GM19452 (cell line): ENCODE measurements around the gene DLGAP1.

Experiments
- ATAC-seq: cut with Tn5 transposase; IDR thresholded peaks from one replicate; pipeline ENCODE4 v1.9.1; 2021; ENCODE audit not compliant: unreplicated experiment

Gene DLGAP1

DNA sequence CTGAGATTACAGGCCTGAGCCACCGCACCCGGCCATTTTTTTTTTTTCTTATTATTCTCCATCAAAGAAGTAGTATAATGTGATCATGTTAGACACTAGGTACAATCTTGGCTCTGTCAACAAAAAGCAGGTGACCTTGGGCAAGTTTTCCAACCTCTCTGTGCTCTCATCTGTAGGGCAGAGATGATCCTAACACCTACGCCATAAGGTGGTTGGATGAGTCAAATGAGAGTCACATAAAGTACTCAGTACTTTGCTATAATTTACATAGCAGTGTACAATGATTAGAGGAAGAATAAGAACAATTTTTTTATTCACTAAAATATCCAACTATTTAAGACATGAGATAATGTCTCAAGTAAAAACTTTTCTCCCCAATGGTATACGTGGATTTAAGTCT is 876.5 kb downstream of the DLGAP1 start:
- no peak for ATAC-seq

DNA sequence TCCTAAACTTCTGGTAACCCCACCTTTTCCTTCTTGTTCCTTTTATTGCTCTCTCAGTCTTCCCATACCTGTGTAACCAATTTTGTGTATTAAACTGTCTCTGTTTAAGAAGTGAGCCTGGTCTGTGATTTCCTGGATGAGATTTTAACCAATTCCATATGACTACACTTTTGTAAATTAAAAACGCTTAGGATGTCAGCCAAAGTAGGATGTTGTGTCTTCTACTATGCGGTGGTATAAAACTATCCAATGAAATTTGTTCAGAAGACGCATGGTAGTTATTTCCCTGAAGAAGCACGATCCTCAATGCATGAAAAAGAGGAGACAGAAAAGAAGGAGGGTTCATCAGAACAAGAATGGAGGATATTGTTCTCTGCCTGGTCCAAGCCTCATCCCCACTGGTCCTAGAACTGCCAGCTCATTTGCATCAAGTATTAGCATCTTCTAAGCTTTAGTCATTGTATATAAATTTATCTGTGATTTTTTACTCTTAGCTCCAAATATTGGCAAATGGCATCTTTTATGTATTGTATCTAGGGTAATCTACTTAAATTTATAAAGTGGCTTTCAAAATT is 877.7 kb downstream of the DLGAP1 start:
- ATAC-seq, result no peak

- ATAC-seq, result no peak
Measured at GRCh38 chr18:3572761-3573160, 882.3 kb downstream of the DLGAP1 start.

- no peak for ATAC-seq
Measured at GRCh38 chr18:3566851-3567250, 888.3 kb downstream of the DLGAP1 start.

- no peak for ATAC-seq
Measured at GRCh38 chr18:3560755-3561154, 894.4 kb downstream of the DLGAP1 start.

- ATAC-seq, result no peak
Measured at GRCh38 chr18:3554811-3555427, 900.2 kb downstream of the DLGAP1 start.

DNA sequence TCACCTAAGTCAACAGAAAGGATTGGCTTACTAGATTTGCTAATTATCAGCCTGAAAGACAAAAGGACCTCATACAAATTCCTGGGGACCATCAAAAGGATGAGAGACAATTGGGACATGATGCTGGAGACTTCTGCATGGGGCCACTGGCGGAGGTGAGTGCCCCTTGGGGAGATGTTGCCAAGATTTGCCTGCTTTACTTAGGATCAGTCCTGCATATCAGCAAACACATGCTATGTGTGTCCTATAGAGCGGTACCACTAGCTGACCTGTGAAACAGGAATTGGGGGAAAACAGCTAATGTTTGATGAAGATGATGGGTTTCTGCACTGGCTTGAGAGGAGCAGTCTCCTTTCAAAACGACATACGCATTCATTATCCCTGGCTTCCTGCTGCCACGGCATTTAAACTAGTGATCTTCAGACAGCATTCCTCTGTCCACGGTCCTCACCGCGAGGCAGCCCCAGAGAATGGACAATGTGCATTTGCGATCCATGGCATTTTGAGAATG is 901.0 kb downstream of the DLGAP1 start:
- no peak for ATAC-seq

GRCh38 chr18:3552305-3552704 is 902.8 kb downstream of the DLGAP1 start:
- ATAC-seq, result no peak

DNA sequence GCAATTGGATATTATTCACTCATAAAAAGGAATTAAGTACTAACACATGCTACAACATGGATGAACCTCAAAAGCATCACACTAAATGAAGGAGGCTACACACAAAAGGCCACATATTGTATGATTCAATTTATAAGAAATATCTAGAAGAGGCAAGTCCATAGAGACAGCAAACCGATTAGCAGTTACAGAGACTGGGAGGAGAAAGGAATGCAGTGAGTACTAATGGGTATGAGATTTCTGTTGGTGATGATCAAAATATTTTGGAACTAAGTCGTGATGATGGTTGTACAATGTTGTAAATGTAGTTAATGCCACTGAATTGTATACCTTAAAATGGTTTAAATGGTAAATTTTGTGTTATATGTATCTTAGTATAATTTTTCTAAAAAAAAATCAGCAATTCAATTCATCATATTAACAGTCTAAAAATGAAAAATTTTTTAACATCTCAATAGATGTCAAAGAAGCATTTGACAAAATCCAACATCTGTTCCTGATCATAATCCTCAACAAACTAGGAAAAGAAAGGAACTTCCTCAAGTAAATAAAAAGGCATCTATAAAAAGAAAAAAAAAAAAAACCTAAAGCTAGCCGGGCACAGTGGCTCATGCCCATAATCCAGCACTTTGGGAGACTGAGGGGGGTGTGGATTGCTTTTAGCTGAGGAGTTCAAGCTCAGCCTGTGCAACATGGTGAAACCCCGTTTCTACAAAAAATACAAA is 907.1 kb downstream of the DLGAP1 start:
- no peak for ATAC-seq

DNA sequence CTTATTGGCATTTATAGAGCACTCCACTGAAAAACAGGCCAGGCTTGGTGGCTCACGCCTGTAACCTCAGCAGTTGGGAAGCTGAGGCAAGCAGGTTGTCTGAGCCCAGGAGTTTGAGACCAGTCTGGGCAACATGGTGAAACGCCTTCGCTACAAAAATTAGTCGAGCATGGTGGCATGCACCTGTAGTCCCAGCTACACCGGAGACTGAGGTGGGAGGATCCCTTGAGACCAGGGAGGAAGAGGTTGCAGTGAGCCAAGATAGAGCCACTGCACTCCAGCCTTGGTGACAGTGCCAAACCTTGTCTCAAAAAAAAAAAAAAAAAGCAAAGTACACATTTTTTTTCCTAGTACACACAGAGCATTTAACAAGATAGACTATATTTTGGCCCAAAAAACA is 909.0 kb downstream of the DLGAP1 start:
- no peak for ATAC-seq

GRCh38 chr18:3544537-3544936 is 910.6 kb downstream of the DLGAP1 start:
- no peak for ATAC-seq

DNA sequence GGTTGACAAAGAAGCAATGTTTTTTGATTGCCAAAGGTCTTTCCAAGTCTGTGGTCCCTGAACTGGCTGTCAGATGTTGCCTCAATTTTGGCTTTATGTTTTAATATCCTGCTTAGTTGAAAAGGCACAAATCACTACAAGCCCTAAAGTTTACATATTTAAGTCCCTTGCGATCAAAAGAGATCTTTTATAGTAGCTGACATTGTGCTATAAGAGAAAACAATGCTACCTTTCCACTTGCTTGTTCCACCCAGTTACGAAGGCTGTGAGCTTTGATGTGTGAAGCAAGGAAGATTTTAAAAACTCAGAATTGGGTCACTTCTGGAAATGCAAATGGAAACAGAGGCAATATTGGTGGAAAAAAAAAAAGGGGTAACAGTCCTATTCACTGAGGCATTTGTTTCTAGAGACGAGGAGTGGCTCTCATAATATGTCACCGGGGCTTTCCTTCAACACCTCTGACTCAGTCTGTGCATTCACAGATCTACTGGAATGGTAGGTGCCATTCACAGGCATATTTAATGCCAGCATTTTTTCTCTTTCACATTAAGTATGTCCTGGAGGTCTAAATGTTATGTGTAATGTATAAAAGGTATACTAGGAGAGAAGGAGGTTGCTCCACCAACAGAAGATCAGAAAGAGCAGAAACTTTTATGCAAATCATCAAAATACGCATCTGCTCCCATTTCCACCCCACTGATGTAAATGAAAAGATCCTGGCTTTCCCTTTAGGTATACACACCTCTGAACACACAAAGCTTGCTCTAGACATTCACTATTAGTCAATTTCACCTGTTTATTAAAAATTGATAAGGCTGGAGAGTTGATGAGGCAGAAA is 913.3 kb downstream of the DLGAP1 start:
- peak; percentile 81 for ATAC-seq

DNA sequence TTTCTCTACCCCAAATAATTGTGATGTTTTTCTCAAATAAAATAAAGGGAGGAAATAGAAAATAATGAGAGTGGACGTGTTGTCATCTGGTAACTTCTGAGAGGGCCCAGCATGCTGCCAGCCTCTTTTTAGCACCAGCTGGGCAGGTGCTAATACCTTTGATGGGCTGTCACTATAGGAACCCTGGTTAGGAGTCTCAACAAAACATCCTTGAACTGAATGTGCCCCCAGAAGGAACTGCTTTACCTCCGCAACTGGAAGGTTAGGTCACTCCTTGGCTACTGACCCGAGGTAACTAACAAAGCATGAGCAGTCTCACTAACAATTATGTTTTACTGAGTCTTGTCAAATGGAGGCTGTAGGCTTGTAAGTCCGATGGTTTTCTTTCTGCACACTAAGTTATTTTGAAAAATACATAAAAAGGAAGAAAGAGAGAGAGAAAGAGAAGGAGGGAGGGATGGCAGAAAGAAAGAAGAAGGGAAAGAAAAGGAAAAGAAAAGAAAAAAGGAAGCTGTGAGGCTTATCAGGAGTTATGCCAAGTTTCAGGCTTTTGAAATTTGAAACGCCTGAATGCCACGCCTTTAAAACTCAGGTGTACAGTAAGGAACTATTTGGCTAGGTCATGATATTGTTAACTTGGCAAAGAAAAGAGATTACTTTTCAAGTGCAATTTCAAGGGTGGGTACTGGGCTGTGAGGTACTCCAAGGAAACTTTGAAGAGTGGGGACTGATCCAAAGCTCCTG is 914.1 kb downstream of the DLGAP1 start:
- ATAC-seq, result no peak

DNA sequence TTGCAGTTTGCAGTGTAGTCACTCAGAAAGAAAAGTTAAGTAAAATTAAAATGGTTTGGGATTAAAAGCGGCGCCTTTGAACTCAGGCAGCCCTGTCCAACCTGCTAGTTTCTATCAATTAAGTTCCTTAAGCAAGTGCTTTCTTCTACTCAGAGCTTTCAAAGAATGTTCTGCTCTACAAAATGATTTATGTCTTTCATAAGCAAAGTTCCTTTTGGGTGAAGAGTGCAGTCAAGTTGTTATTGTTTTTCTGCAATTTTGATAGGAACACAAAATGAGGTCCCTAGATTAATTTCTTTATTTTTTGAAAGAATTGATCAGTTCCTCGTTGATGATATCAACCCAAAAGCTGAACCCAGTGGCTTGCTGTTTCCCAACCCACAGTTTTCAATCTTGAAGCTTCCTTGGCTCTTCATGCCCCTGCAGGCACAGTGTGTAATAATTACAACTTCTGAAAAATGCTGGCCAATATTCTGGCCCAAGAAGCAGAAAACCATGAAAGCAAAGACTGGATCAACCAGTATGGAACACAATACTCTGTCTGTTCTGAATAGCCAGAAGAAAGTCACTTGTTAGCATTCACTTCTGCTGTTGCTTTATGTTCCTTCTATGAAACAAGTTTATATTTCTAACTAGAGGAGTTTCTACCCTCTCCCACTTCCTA is 916.0 kb downstream of the DLGAP1 start:
- ATAC-seq, result no peak

- no peak for ATAC-seq
Measured at GRCh38 chr18:3538456-3538855, 916.7 kb downstream of the DLGAP1 start.

DNA sequence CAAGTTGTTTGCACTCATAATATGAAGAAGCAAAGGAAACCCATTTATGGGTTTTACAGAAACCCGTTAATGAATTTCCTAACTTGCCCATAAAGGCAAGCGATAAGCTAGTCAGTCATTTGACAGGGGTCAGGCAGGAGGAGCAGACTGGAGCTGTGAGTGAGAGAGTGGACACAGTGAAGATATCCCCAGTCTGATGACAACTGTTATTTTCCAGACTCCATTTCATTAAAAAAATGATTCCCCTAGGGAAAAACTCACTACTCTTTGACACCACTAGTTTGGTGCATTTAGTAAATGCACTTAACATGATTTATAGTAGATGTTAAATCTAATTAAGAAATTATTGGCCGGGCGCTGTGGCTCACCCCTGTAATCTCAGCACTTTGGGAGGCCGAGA is 924.3 kb downstream of the DLGAP1 start:
- no peak for ATAC-seq

DNA sequence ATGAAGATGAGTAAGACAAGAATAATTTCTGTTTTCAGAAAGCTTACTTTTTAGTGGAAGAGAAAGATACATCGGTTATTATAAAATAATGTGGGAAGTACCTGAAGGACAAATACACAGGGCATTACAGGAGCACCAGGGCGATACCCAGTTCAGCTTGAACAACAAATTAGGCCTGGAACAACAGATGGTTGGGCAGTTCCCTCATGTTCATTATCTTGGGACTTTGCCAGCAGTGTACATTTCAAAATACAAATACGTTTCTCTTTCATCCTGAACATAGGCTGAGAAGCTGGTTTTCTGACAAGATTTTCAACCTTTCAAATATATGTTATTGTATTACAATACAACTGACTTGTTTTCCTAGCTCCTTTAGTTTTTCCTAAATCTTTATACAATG is 925.5 kb downstream of the DLGAP1 start:
- no peak for ATAC-seq

- ATAC-seq, result no peak
Measured at GRCh38 chr18:3529077-3529476, 926.0 kb downstream of the DLGAP1 start.

DNA sequence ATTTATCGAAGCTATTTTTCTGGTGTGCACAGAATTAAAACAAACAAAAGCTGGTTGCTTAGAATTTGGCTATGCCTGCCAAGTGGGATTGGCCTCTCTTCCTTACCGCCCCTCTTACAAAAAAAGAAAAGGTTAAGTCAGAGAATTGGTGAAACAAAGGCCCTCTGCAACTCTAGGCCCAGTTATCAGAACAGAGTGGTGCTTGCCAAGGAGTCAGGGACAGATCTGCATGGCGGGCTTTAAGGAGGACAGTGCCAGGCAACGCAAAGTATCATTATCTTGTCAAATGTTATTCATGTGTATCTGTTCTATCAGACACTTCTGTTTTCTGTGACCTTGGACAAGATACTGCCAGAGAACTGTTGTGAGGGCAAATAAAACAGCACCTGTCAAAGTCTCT is 926.9 kb downstream of the DLGAP1 start:
- no peak for ATAC-seq
